Naive thymus-derived CD4-positive, alpha-beta T cell (primary cell): ENCODE data around the gene PRSS8. TPM values are rescaled to one million over a fixed set of nuclear protein-coding genes. Genes with fewer than 3 reads are reported as not detected.

ENCODE experiments used
- ATAC-seq: fragments of 150-1000 bp; cut with Tn5 transposase; 2 replicates; pipeline ENCODE4 v1.10.0; 2021; ENCODE audit warnings: mild to moderate bottlenecking, moderate library complexity
- CTCF ChIA-PET: fragments of 350-600 bp; sonication (Branson Sonifier 250); formaldehyde crosslinking; loops from one replicate; lab custom pipeline; 2021; ENCODE audit warnings: antibody characterized with exemption; lab: Charles Lee
- POLR2A ChIA-PET: fragments of 350-600 bp; sonication (Branson Sonifier 250); formaldehyde crosslinking; loops from one replicate; lab custom pipeline; 2021; ENCODE audit warnings: antibody characterized with exemption, inconsistent platforms; lab: Charles Lee
- DNase-seq, 9 donors: peaks; one replicate each; pipeline versions ENCODE4 v3.0.0 to v3.0.0-alpha.2; 2020 to 2022; ENCODE audit warnings: mixed read lengths in 1 of 9
- H3K27ac ChIP-seq: one replicate; pipeline ENCODE4 v1.7.0; 2013; ENCODE audit warnings: mild to moderate bottlenecking, low read depth, low read length, moderate library complexity
- H3K27me3 ChIP-seq, 2 donors: one replicate each; pipeline ENCODE4 v1.7.0; 2013; ENCODE audit warnings: low read length in 2 of 2, mild to moderate bottlenecking in 2 of 2, moderate library complexity in 2 of 2; ENCODE audit not compliant: control insufficient read depth in 2 of 2, insufficient read depth in 2 of 2
- H3K36me3 ChIP-seq, 3 experiments: 1 replicate in 2 of 3; 2 replicates in 1 of 3; pipeline ENCODE4 v1.7.0; 2013; ENCODE audit warnings: low read length in 3 of 3, mild to moderate bottlenecking in 3 of 3, moderate library complexity in 1 of 3; ENCODE audit not compliant: insufficient read depth in 3 of 3, control insufficient read depth in 2 of 3
- H3K4me1 ChIP-seq, 2 donors: one replicate each; pipeline ENCODE4 v1.7.0; 2013; ENCODE audit warnings: low read length in 2 of 2, mild to moderate bottlenecking in 2 of 2, moderate library complexity in 1 of 2; ENCODE audit not compliant: control insufficient read depth in 2 of 2, insufficient read depth in 2 of 2
- H3K4me3 ChIP-seq: 2 replicates; pipeline ENCODE4 v1.7.0; 2013; ENCODE audit warnings: mild to moderate bottlenecking, low read length
- H3K9me3 ChIP-seq, 3 experiments: 1 replicate in 2 of 3; 2 replicates in 1 of 3; pipeline ENCODE4 v1.7.0; 2013; ENCODE audit warnings: low read length in 3 of 3; ENCODE audit not compliant: control insufficient read depth in 2 of 3
- H3K27ac Mint-ChIP-seq, 9 donors: one replicate each; pipeline ENCODE4 v1.8.0; 2020 to 2022; ENCODE audit warnings: mixed read lengths in 9 of 9, mild to moderate bottlenecking in 8 of 9, moderate library complexity in 5 of 9, inconsistent platforms in 2 of 9
- H3K27me3 Mint-ChIP-seq, 5 donors: one replicate each; pipeline ENCODE4 v1.8.0; 2021 to 2022; ENCODE audit warnings: mixed read lengths in 5 of 5, mild to moderate bottlenecking in 1 of 5
- H3K36me3 Mint-ChIP-seq, 5 donors: one replicate each; pipeline ENCODE4 v1.8.0; 2020 to 2022; ENCODE audit warnings: mixed read lengths in 5 of 5, mild to moderate bottlenecking in 3 of 5, inconsistent platforms in 1 of 5
- H3K4me1 Mint-ChIP-seq, 7 donors: one replicate each; pipeline ENCODE4 v1.8.0; 2020 to 2022; ENCODE audit warnings: mixed read lengths in 7 of 7, mild to moderate bottlenecking in 3 of 7, inconsistent platforms in 1 of 7
- H3K4me3 Mint-ChIP-seq, 10 donors: one replicate each; pipeline ENCODE4 v1.8.0; 2020 to 2022; ENCODE audit warnings: mild to moderate bottlenecking in 10 of 10, mixed read lengths in 10 of 10, moderate library complexity in 6 of 10, inconsistent platforms in 2 of 10
- H3K9me3 Mint-ChIP-seq, 11 donors: one replicate each; pipeline ENCODE4 v1.8.0; 2020 to 2022; ENCODE audit warnings: mixed read lengths in 11 of 11, mild to moderate bottlenecking in 4 of 11, inconsistent platforms in 1 of 11, moderate library complexity in 1 of 11
- intact Hi-C, 2 donors: fragments of 100-400 bp; cut with micrococcal nuclease; formaldehyde crosslinking; loops; one replicate each; pipeline ENCODE4 v1.15.1; 2023
- polyA plus RNA-seq, 2 donors: library from polyadenylated mRNA; unstranded; fragments of 300-500 nt; fragmentation: Illumina TruSeq; gene quantifications; one replicate each; pipeline ENCODE4 v1.2.3, GENCODE V29; 2021
- total RNA-seq, 6 experiments: library from RNA in 5 of 6; stranded (reverse) in 5 of 6; gene quantifications; 1 replicate in 5 of 6; 2 replicates in 1 of 6; pipeline ENCODE4 v1.2.3 and lab custom pipeline; 2021 to 2026

Gene PRSS8
- total and polyA plus RNA-seq, 7 experiments from 2014 or later, result not detected

DNA sequence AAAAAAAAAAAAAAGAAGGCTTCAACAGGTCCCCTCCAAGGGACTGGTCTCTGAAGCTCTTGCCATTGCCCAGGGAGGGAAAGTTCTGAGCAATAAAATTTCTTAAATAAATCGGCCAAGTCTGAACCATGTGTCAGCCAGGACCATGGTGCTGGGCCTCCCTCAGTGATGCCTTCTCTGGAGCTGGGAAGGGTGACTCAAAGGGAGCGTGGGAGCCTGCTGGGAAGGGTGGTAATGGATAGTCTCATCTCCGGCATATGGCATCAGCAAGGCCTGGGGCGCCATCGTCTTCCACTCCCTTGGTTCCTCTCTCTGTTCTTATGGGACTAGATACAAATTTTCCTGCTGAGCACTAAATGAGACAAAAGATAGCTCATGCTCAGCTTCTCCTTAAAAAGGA, 43.2 kb downstream of the PRSS8 start:
- Histone ChIP-seq H3K4me3 (no peak overlapping the region), H3K4me1 (peaks cover 14 to 18% of the 10 kb centered on the region in 2 donors), H3K9me3 (no peaks in the 10 kb centered on the region), H3K36me3 (peaks cover 0 to 36% (median 3%) of the 10 kb centered on the region in 3 experiments), H3K27ac (no peak overlapping the region), H3K27me3 (no peaks in the 10 kb centered on the region)
- ChIA-PET CTCF (no interaction called here), POLR2A (interaction anchor here (0.6 to 5.3 kb wide), 4 partner anchors 13 to 153 kb away, joined by 3 to 35 read pairs (median 4); partner anchors contain the start of genes ZNF646 and ZNF668)
- peak overlapping the region in 4 of 9 donors; percentile 16 to 57 (median 37) for H3K27ac Mint-ChIP-seq
- no peaks in the 10 kb centered on the region for H3K9me3 Mint-ChIP-seq
- intact Hi-C loops, result loop anchor here in 1 of 2 donors (5.0 kb wide), 2 partner anchors 240 to 775 kb away; no protein-coding TSS in a partner anchor
- H3K27me3 Mint-ChIP-seq, result no peaks in the 10 kb centered on the region
- H3K4me3 Mint-ChIP-seq, result peak overlapping the region in 6 of 10 donors; percentile 17 to 98 (median 25)
- ATAC-seq (no peak), DNase-seq (no peak)
- peaks cover 14 to 42% (median 29%) of the 10 kb centered on the region in 7 donors for H3K4me1 Mint-ChIP-seq
- H3K36me3 Mint-ChIP-seq, result peaks cover 0 to 8% (median 0%) of the 10 kb centered on the region in 5 donors

DNA sequence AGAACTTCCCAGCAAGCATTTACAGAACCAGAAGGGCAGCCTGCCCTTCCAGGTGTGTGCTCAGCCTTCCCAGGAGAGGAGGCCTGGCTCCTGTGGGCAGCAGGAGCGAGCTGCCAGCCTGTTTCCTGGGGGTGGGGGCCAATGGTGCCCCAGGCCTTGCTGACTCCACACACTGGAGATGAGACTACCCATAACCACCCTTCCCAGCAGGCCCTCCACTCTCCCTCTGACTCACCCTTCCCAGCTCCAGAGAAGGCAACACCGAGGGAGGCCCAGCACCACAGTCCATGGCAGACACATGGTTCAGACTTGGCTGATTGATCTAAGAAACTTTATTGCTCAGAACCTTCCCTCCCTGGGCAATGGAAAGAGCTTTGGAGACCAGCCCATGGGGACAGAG, 45.0 kb downstream of the PRSS8 start:
- Mint-ChIP-seq H3K4me1 (peaks cover 13 to 34% (median 19%) of the 10 kb centered on the region in 7 donors), H3K36me3 (peaks cover 0 to 9% (median 0%) of the 10 kb centered on the region in 5 donors), H3K27ac (peak overlapping the region in 2 of 9 donors; percentile 20 to 42), H3K27me3 (no peaks in the 10 kb centered on the region), H3K9me3 (no peaks in the 10 kb centered on the region), H3K4me3 (no peak overlapping the region)
- Histone ChIP-seq H3K9me3 (no peaks in the 10 kb centered on the region), H3K27me3 (no peaks in the 10 kb centered on the region), H3K4me1 (peaks cover 10 to 16% of the 10 kb centered on the region in 2 donors), H3K4me3 (no peak overlapping the region), H3K27ac (no peak overlapping the region), H3K36me3 (peaks cover 0 to 48% (median 3%) of the 10 kb centered on the region in 3 experiments)
- no peak for ATAC-seq
- ChIA-PET POLR2A (no interaction called here), CTCF (interaction anchor here (0.6 kb wide), 1 partner anchor 59 kb away, joined by 3 read pairs; no protein-coding TSS in a partner anchor)
- intact Hi-C loops, result loop anchor here in 1 of 2 donors (5.0 kb wide), 2 partner anchors 242 to 777 kb away; no protein-coding TSS in a partner anchor
- DNase-seq, result no peak

DNA sequence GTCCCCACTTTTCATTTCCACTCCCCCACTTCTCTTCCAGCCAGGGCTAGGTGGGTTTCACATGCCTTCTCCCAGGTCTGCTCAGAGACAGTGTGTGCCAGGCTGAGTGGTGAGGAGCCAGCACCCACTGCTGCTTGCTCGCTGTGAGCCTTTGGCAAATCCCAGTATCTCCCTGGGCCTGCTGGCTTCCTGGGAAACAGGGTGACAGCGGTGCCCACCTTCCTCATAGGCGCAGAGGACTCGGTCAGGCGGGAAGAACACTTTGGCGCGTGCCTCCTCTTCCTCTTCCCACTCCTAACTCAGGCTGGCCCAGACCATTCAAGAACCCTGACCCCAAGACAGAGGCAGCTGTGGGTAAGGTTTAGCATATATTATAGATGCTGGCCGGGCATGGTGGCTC, 46.3 kb downstream of the PRSS8 start:
- Mint-ChIP-seq H3K4me1 (peaks cover 5 to 25% (median 13%) of the 10 kb centered on the region in 7 donors), H3K4me3 (no peak overlapping the region), H3K27me3 (no peaks in the 10 kb centered on the region), H3K27ac (peak overlapping the region in 2 of 9 donors; percentile 14 to 66), H3K9me3 (no peaks in the 10 kb centered on the region), H3K36me3 (peaks cover 0 to 12% (median 0%) of the 10 kb centered on the region in 5 donors)
- ATAC-seq (no peak), DNase-seq (no peak)
- ChIA-PET POLR2A (no interaction called here), CTCF (no interaction called here)
- Histone ChIP-seq H3K27ac (no peak overlapping the region), H3K27me3 (no peaks in the 10 kb centered on the region), H3K4me1 (peaks cover 5 to 9% of the 10 kb centered on the region in 2 donors), H3K4me3 (no peak overlapping the region), H3K9me3 (no peaks in the 10 kb centered on the region), H3K36me3 (peaks cover 0 to 56% (median 3%) of the 10 kb centered on the region in 3 experiments)
- intact Hi-C loops, result no loop called here

DNA sequence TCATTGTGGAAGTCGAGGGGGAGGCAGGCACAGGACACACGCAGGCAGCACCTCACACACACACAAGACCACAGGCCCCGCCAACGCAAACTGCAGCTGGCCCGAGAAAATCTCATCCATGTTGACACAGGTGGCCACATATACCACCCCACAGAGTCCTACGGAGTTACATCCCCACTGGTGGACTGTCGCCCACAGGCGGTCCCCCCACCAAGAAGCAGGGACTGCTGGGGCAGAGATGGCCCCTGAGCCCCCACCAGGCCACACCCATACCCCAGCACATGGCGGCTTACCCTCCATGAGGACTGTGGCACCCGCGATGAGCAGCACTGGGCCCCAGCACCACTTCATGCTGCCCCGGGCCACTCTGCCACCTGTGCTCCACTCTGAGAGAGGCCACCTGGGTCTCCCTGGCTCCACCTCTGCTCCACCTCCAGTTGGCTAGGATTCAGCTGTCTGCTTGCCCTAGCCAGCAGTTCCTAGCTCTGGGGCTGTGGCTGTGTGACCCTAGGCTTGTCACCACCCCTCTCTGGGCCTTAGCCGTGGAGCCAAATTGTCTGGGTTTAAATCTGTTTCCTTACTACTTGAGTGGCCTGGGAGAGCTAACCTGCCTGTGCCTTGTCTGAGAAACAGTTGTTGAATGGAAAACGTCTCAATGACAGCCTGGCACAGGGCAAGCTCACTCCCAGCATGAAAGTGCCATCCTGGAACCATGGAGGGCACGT, 46.9 kb downstream of the PRSS8 start, which contains the start of gene PRSS53:
TSS of gene PRSS53 (minus strand) at position 485 of the 725 bp plus-strand sequence. CDS start at position 351, 134 bp downstream.
- H3K27ac ChIP-seq, result no peak within 1 kb of the TSS

DNA sequence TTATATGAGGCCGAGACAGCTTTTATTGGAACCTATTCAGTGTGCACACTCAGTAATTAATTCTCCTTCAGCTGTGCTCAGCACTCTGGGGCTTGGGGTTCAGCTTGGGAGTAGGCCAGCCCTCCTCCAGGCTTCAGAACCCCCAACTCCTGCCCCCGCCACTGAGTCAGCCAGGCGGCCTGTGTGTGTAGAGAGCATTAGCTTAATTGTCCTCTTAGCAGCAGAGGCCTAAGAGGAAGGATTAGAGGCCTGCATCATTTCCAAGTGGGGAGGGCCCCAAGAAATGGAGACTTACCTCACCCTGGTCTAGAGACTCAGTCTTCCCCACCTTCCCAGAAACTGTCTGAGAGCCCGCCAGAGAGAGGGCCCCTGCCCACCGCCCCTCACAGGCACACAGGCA, 47.6 kb downstream of the PRSS8 start:
- ChIA-PET CTCF (no interaction called here), POLR2A (no interaction called here)
- Mint-ChIP-seq H3K9me3 (no peaks in the 10 kb centered on the region), H3K36me3 (peaks cover 0 to 15% (median 0%) of the 10 kb centered on the region in 5 donors), H3K4me3 (no peak overlapping the region), H3K27me3 (no peaks in the 10 kb centered on the region), H3K27ac (peak overlapping the region in 1 of 9 donors; percentile 32), H3K4me1 (peaks cover 0 to 15% (median 6%) of the 10 kb centered on the region in 7 donors)
- Histone ChIP-seq H3K27me3 (no peaks in the 10 kb centered on the region), H3K4me3 (no peak overlapping the region), H3K27ac (no peak overlapping the region), H3K4me1 (no peaks in the 10 kb centered on the region), H3K9me3 (no peaks in the 10 kb centered on the region), H3K36me3 (peaks cover 0 to 67% (median 3%) of the 10 kb centered on the region in 3 experiments)
- DNase-seq (no peak), ATAC-seq (no peak)
- intact Hi-C loops, result no loop called here

More for the DNA sequence above, 46.9 kb downstream of the PRSS8 start, which contains the start of gene PRSS53:
- H3K4me3 Mint-ChIP-seq, result no peak within 1 kb of the TSS
- peaks cover 0 to 61% (median 3%) of the 10 kb centered on the region in 3 experiments for H3K36me3 ChIP-seq
- H3K9me3 Mint-ChIP-seq, result no peaks in the 10 kb centered on the region
- DNase-seq, result no peak
- H3K9me3 ChIP-seq, result no peaks in the 10 kb centered on the region
- peaks cover 0 to 4% of the 10 kb centered on the region in 2 donors for H3K4me1 ChIP-seq
- H3K4me1 Mint-ChIP-seq, result peaks cover 0 to 20% (median 8%) of the 10 kb centered on the region in 7 donors
- peak within 1 kb of the TSS in 3 of 9 donors; percentile 32 to 66 (median 65) for H3K27ac Mint-ChIP-seq
- H3K27me3 ChIP-seq, result no peaks in the 10 kb centered on the region
- CTCF ChIA-PET, result no interaction called here
- H3K4me3 ChIP-seq, result no peak within 1 kb of the TSS
- ATAC-seq, result no peak
- POLR2A ChIA-PET, result no interaction called here
- intact Hi-C loops, result no loop called here
- H3K36me3 Mint-ChIP-seq, result peaks cover 0 to 12% (median 0%) of the 10 kb centered on the region in 5 donors
- H3K27me3 Mint-ChIP-seq, result no peaks in the 10 kb centered on the region

DNA sequence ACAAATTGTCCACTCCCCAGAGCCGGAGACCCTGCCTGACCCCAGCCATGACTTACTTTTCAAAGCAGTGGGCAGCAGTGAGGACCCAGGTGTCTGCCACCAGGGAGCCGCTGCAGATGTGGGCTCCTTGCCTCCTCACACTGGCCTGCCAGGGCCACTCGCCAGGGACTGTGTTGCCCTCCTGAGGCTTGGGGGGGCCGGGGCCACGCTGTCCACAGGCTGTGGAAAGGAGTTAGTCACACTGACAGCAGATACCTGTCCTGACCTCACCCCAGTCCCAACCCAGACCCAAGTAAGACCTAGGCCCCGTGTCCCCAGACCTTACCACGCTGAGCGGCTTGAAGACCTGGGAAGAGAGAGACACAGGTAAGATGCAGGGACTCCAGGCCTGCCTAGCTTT, 48.0 kb downstream of the PRSS8 start:
- Histone ChIP-seq H3K4me3 (no peak overlapping the region), H3K9me3 (no peaks in the 10 kb centered on the region), H3K27me3 (no peaks in the 10 kb centered on the region), H3K27ac (no peak overlapping the region), H3K4me1 (no peaks in the 10 kb centered on the region), H3K36me3 (peaks cover 0 to 72% (median 3%) of the 10 kb centered on the region in 3 experiments)
- Mint-ChIP-seq H3K36me3 (peaks cover 0 to 16% (median 0%) of the 10 kb centered on the region in 5 donors), H3K4me3 (no peak overlapping the region), H3K27ac (peak overlapping the region in 1 of 9 donors; percentile 76), H3K27me3 (no peaks in the 10 kb centered on the region), H3K9me3 (no peaks in the 10 kb centered on the region), H3K4me1 (peaks cover 0 to 12% (median 2%) of the 10 kb centered on the region in 7 donors)
- POLR2A ChIA-PET, result no interaction called here
- no peak for ATAC-seq
- intact Hi-C loops, result no loop called here
- CTCF ChIA-PET, result no interaction called here
- no peak for DNase-seq
